GM21723 (cell line): ENCODE results near the gene OR2A5.
"Not testable (repeated sequence)": the region's sequence is repeated elsewhere in the genome, so short reads cannot be mapped to it uniquely, and the experiment has no call there.

ENCODE experiments used
- ATAC-seq: cut with Tn5 transposase; IDR thresholded peaks from one replicate; pipeline ENCODE4 v1.9.1; 2021; ENCODE audit warnings: mild to moderate bottlenecking, moderate library complexity; ENCODE audit not compliant: unreplicated experiment

Gene OR2A5

GRCh38 chr7:144032985-144033709, 15.6 kb upstream of the OR2A5 start:
- ATAC-seq = no peak

GRCh38 chr7:144035385-144035784, 13.4 kb upstream of the OR2A5 start:
- ATAC-seq = no peak

- no peak for ATAC-seq
Measured at GRCh38 chr7:144036302-144036885, 12.4 kb upstream of the OR2A5 start.

- ATAC-seq = no peak
Measured at GRCh38 chr7:144037414-144038035, 11.2 kb upstream of the OR2A5 start.

- ATAC-seq = no peak
Measured at GRCh38 chr7:144038887-144039286, 9.9 kb upstream of the OR2A5 start.

- ATAC-seq = no peak
Measured at GRCh38 chr7:144049491-144049890, 743 bp downstream of the OR2A5 start.

- ATAC-seq = no peak
Measured at GRCh38 chr7:144050093-144050492, 1.3 kb downstream of the OR2A5 start.

GRCh38 chr7:144050884-144051283, 2.1 kb downstream of the OR2A5 start:
- not testable (repeated sequence) for ATAC-seq

- no peak for ATAC-seq
Measured at GRCh38 chr7:144057954-144058353, 9.2 kb downstream of the OR2A5 start.

GRCh38 chr7:144063710-144064109, 15.0 kb downstream of the OR2A5 start:
- no peak for ATAC-seq

- ATAC-seq = no peak
Measured at GRCh38 chr7:144069511-144069910, 20.8 kb downstream of the OR2A5 start, which contains the start of gene OR2A25. Gene OR2A25, plus strand, starts transcription at chr7:144069811. Its CDS starts 4,409 bp downstream, at chr7:144074220.

- ATAC-seq = no peak
Measured at GRCh38 chr7:144069953-144070352, 21.2 kb downstream of the OR2A5 start.

- no peak for ATAC-seq
Measured at GRCh38 chr7:144074374-144074773, 25.6 kb downstream of the OR2A5 start.

GRCh38 chr7:144085978-144086377, 37.2 kb downstream of the OR2A5 start, which contains the start of gene OR2A12:
Gene OR2A12, plus strand, starts transcription at chr7:144086278. Its CDS starts 8,830 bp downstream, at chr7:144095108.
- no peak for ATAC-seq

GRCh38 chr7:144086730-144087129, 38.0 kb downstream of the OR2A5 start:
- no peak for ATAC-seq

- no peak for ATAC-seq
Measured at GRCh38 chr7:144087230-144087629, 38.5 kb downstream of the OR2A5 start.

- no peak for ATAC-seq
Measured at GRCh38 chr7:144090667-144091066, 41.9 kb downstream of the OR2A5 start.

- no peak for ATAC-seq
Measured at GRCh38 chr7:144098776-144099175, 50.0 kb downstream of the OR2A5 start.

GRCh38 chr7:144100607-144101006, 51.9 kb downstream of the OR2A5 start:
- no peak for ATAC-seq

GRCh38 chr7:144102041-144102440, 53.3 kb downstream of the OR2A5 start:
- no peak for ATAC-seq

GRCh38 chr7:144105211-144105610, 56.5 kb downstream of the OR2A5 start:
- no peak for ATAC-seq
